BE2C (cell line): ENCODE data around the gene PSMB11. TPM values are rescaled to one million over a fixed set of nuclear protein-coding genes. Genes with fewer than 3 reads are reported as not detected.

ENCODE experiments used
- DNase-seq: peaks from one replicate; pipeline ENCODE4 v3.0.0-alpha.2; 2020
- H3K27me3 ChIP-seq: fragments of 250-450 bp; sonication (Bioruptor Pico); 2 replicates; pipeline ENCODE4 v1.5.1; 2020; ENCODE audit warnings: mild to moderate bottlenecking
- H3K36me3 ChIP-seq: fragments of 250-450 bp; sonication (Bioruptor Pico); 2 replicates; pipeline ENCODE4 v1.5.1; 2020; ENCODE audit warnings: mild to moderate bottlenecking
- H3K4me1 ChIP-seq: fragments of 250-450 bp; sonication (Bioruptor Pico); 2 replicates; pipeline ENCODE4 v1.5.1; 2020
- H3K4me3 ChIP-seq: 2 replicates; pipeline ENCODE4 v1.5.1; 2011; ENCODE audit warnings: low read depth, low read length
- H3K9me3 ChIP-seq: fragments of 250-450 bp; sonication (Bioruptor Pico); 2 replicates; pipeline ENCODE4 v1.5.1; 2020
- polyA plus RNA-seq: library from polyadenylated mRNA; unstranded; fragments of >200 nt; gene quantifications from one replicate; pipeline ENCODE4 v1.2.1, GENCODE V29; 2012; ENCODE audit warnings: low read depth, missing spikeins; ENCODE audit not compliant: insufficient read length, insufficient read depth
- TF ChIP-seq, protein P1 (sequence below): IDR thresholded peaks from 2 replicates; pipeline ENCODE4 v1.5.1; 2012; ENCODE audit warnings: mild to moderate bottlenecking, low read depth, low read length

The PSMB11 gene, protein sequence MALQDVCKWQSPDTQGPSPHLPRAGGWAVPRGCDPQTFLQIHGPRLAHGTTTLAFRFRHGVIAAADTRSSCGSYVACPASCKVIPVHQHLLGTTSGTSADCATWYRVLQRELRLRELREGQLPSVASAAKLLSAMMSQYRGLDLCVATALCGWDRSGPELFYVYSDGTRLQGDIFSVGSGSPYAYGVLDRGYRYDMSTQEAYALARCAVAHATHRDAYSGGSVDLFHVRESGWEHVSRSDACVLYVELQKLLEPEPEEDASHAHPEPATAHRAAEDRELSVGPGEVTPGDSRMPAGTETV
- not detected for polyA plus RNA-seq

DNA sequence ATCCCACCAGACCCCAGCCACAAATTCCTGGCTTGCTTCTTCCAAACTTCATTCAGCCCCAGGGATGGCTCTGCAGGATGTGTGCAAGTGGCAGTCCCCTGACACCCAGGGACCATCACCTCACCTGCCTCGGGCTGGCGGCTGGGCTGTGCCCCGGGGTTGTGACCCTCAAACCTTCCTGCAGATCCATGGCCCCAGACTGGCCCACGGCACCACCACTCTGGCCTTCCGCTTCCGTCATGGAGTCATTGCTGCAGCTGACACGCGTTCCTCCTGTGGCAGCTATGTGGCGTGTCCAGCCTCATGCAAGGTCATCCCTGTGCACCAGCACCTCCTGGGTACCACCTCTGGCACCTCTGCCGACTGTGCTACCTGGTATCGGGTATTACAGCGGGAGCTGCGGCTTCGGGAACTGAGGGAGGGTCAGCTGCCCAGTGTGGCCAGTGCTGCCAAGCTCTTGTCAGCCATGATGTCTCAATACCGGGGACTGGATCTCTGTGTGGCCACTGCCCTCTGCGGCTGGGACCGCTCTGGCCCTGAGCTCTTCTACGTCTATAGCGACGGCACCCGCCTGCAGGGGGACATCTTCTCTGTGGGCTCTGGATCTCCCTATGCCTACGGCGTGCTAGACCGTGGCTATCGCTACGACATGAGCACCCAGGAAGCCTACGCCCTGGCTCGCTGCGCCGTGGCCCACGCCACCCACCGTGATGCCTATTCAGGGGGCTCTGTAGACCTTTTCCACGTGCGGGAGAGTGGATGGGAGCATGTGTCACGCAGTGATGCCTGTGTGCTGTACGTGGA lies at the start of gene PSMB11:
Gene PSMB11 (plus strand): TSS at position 51 of the 804 bp plus-strand sequence. CDS start 14 bp downstream, at position 65.
- TF ChIP-seq, protein P1, sequence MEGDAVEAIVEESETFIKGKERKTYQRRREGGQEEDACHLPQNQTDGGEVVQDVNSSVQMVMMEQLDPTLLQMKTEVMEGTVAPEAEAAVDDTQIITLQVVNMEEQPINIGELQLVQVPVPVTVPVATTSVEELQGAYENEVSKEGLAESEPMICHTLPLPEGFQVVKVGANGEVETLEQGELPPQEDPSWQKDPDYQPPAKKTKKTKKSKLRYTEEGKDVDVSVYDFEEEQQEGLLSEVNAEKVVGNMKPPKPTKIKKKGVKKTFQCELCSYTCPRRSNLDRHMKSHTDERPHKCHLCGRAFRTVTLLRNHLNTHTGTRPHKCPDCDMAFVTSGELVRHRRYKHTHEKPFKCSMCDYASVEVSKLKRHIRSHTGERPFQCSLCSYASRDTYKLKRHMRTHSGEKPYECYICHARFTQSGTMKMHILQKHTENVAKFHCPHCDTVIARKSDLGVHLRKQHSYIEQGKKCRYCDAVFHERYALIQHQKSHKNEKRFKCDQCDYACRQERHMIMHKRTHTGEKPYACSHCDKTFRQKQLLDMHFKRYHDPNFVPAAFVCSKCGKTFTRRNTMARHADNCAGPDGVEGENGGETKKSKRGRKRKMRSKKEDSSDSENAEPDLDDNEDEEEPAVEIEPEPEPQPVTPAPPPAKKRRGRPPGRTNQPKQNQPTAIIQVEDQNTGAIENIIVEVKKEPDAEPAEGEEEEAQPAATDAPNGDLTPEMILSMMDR = no peak
- no peak for DNase-seq
- peaks cover 13% of the 10 kb centered on the region for H3K4me1 ChIP-seq
- H3K9me3 ChIP-seq = no peaks in the 10 kb centered on the region
- H3K36me3 ChIP-seq = peaks cover 3% of the 10 kb centered on the region
- H3K4me3 ChIP-seq = no peak within 1 kb of the TSS
- no peaks in the 10 kb centered on the region for H3K27me3 ChIP-seq

DNA sequence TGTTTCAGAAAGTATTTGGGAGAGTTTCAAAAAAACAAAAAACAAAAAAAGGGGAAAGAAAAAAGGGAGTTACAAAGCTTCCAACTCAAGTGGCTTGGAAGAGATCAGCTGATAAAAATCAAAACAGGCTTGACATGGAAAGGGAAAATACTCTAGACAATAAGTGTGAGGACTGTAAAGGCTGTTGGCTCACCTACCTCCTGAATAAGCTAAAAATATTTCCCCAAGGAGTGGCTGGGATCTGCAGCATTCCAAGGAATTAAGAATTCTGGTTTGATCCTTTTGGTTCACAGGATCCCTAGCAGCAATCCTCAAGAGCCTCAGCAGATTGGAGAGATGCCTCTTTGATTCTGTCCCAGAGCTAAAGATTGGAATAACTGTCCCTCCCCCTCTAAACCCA lies 48.5 kb upstream of the PSMB11 start:
- Histone ChIP-seq H3K36me3 (no peaks in the 10 kb centered on the region; the same call in none of the 2 replicates), H3K27me3 (no peaks in the 10 kb centered on the region), H3K9me3 (no peaks in the 10 kb centered on the region), H3K4me3 (no peak overlapping the region), H3K4me1 (peaks cover 10% of the 10 kb centered on the region)
- no peak for DNase-seq
- TF ChIP-seq, protein P1 = no peak

DNA sequence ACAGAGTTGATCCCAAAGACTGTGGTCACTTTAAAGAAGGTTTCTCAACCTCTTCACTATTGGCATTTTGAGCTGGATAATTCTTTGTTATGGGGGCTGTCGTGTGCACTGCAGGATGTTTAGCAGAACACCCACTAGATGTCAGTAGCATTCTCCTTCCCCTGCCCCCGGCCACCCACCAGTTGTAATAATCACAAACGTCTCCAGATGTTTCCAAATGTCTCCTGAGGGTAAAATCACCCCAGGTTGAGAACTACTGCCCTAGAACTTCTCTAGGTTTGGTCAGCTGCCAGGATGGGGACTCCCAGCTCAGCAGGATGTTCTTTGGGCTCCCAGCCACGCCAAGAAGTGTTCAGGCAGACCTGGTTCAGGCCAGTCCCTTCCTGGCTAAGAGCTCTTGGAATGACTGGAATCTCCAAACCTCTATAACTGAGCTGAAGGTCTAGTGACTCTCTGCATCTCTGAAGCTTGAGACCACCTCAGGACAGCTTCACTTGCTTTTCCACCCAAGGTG lies 47.2 kb upstream of the PSMB11 start:
- TF ChIP-seq, protein P1 = peak; percentile 88
- DNase-seq = peak; percentile 59

DNA sequence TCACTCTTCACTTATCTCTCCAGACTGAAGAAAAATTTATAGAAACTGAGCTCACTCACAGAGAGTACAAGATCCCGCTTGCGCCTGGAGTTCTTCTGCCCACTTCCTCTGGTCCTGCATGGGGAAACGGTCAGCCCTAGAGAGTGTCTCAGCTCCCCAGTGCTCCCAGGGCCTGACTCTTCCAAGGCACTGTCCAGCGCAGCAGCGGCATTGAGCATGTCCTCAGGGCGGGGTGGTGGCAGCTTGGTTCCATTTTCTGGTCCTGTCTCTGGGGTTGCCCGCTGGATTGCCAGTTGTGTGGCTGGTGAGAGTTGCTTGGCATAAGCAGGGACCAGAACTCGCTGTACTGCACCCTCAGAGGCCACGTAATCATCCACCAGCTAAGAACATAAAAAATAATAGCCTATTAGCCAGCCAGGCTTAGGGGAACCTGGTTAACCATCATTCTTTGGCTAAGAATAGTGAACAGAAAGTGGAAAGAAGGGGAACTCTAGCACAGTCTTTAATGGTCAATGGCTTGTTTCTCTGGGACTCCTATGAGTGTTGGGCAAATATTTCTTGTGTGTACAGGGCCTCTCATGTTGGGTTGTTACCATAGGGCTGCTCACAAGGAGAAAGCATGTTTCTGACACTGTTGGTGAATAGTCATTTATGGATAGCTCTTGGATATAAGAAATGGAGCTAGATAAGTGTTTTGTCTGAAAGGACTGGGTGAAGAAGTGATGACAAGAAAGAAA lies 46.0 kb upstream of the PSMB11 start:
- H3K4me3 ChIP-seq = no peak overlapping the region
- H3K36me3 ChIP-seq = no peaks in the 10 kb centered on the region; the same call in 1 of the 2 replicates
- DNase-seq = no peak
- peaks cover 10% of the 10 kb centered on the region for H3K4me1 ChIP-seq
- H3K27me3 ChIP-seq = no peaks in the 10 kb centered on the region
- TF ChIP-seq, protein P1 = no peak
- H3K9me3 ChIP-seq = no peaks in the 10 kb centered on the region

More for the DNA sequence above, 47.2 kb upstream of the PSMB11 start:
- no peaks in the 10 kb centered on the region for H3K9me3 ChIP-seq
- peaks cover 10% of the 10 kb centered on the region for H3K4me1 ChIP-seq
- H3K4me3 ChIP-seq = no peak overlapping the region
- no peaks in the 10 kb centered on the region; the same call in 1 of the 2 replicates for H3K36me3 ChIP-seq
- no peaks in the 10 kb centered on the region for H3K27me3 ChIP-seq

DNA sequence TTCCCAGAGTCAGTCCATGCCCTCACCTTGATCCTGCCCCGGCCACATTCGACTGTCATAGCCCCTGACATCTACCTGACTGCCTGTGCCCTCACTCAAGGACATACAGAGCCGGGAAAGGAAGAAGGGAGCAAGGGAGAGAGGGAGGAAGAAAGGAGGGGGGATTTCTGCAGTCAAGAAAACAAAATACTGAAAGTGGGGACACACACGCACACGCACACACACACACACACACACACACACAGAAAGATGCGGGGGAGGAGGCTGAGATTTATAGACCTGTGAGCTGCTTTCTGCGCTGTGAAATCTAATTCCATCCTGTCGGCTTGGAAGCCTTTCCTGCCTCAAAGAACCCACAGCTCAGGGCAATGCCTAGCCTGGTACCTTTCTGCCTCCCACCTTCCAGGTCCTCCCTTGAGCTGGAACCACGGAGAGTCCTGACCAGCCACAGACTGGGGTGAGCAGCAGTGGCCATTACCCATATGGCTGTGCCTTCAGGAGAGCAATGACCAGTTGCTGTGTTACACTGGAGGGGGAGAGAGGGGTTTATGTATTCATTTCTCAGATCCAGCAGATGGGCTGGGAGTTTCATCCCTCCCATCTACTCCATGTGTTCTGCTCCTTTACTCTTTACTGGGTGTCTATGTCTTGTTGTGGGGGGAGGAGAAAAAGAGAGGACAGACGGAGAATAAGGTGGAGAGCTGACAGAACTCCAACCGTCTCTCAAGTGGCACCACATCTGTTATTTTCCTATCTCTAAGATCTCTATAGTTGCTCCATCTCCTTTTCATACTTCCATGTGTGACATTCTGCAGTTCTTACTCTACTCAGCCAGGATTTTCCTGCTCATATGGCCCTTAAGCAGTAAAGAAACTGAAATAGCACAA lies 45.0 kb upstream of the PSMB11 start:
- H3K4me3 ChIP-seq = no peak overlapping the region
- no peaks in the 10 kb centered on the region for H3K36me3 ChIP-seq
- TF ChIP-seq, protein P1 = no peak
- no peaks in the 10 kb centered on the region for H3K27me3 ChIP-seq
- H3K9me3 ChIP-seq = no peaks in the 10 kb centered on the region
- H3K4me1 ChIP-seq = peaks cover 10% of the 10 kb centered on the region
- DNase-seq = no peak
